Cardiac fibroblast (primary cell): Measurements from ENCODE around the gene KRT76.
"Not testable (repeated sequence)": the region's sequence is repeated elsewhere in the genome, so short reads cannot be mapped to it uniquely, and the experiment has no call there.

Experiments used
- DNase-seq, 2 donors: peaks; one replicate each; pipeline versions ENCODE4 v3.0.0 to v3.0.0-alpha.2; 2010; ENCODE audit warnings: low read depth in 2 of 2
- H3K4me3 ChIP-seq, 2 donors: replicated peaks in 1 of 2; 1 replicate in 1 of 2; 2 replicates in 1 of 2; pipeline ENCODE4 v1.5.1; 2011; ENCODE audit warnings: low read depth in 2 of 2, low read length in 2 of 2, mild to moderate bottlenecking in 2 of 2, moderate library complexity in 1 of 2
- CTCF ChIP-seq: IDR thresholded peaks from one replicate; pipeline ENCODE4 v1.5.1; 2011; ENCODE audit warnings: low read depth, mild to moderate bottlenecking, low read length, inconsistent platforms

Gene KRT76

GRCh38 chr12:52766351-52767019, 10.7 kb downstream of the KRT76 start:
- TF ChIP-seq CTCF, result no peak

GRCh38 chr12:52765702-52766101, 11.4 kb downstream of the KRT76 start:
- DNase-seq, result no peak
- no peak overlapping the region for H3K4me3 ChIP-seq
- no peak for TF ChIP-seq CTCF

More at GRCh38 chr12:52766351-52767019, 10.7 kb downstream of the KRT76 start:
- DNase-seq, result no peak
- no peak overlapping the region for H3K4me3 ChIP-seq

GRCh38 chr12:52763991-52764390, 13.2 kb downstream of the KRT76 start:
- H3K4me3 ChIP-seq, result no peak overlapping the region
- DNase-seq, result no peak
- no peak for TF ChIP-seq CTCF

GRCh38 chr12:52763036-52763659, 14.0 kb downstream of the KRT76 start:
- no peak for DNase-seq
- H3K4me3 ChIP-seq, result no peak overlapping the region
- TF ChIP-seq CTCF, result no peak

GRCh38 chr12:52761802-52762201, 15.3 kb downstream of the KRT76 start:
- no peak for TF ChIP-seq CTCF
- H3K4me3 ChIP-seq, result no peak overlapping the region
- DNase-seq, result no peak

- H3K4me3 ChIP-seq, DNase-seq: not testable (repeated sequence)
Measured at GRCh38 chr12:52761218-52761617, 15.9 kb downstream of the KRT76 start.

- no peak overlapping the region for H3K4me3 ChIP-seq
- TF ChIP-seq CTCF, result no peak
- DNase-seq, result no peak
Measured at GRCh38 chr12:52760623-52761022, 16.5 kb downstream of the KRT76 start.
